ENCODE measurements around the gene SEMA6C. TPM values are rescaled to one million over a fixed set of nuclear protein-coding genes. Genes with fewer than 3 reads are reported as not detected.

SEMA6C gene
- total and polyA plus RNA-seq, 11 donors = 16.4 to 97.1 (median 50.8) TPM

DNA sequence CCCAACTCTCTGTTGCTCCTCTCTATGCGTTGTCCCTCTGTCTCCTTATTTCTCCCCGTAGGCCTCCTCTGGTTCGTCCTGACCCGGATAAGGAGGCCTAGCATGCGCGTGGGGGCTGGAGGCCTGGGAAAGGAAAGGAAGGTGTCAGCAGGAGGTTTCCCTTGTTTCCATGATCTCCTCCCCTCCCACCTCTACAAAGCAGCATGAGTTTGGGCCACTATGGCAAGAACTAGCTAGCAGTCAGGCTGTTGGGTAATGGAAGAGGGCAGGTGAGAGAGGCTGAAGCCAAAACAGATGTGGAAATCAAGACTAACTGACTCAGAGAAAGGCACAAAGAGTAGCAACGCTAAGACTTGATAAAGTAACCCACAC lies 687 bp upstream of the SEMA6C start:
- TF ChIP-seq POLR2A (IDR thresholded peaks at IDR 0.05) (no peak), CTCF (IDR thresholded peaks at IDR 0.05) (no peak)
- ATAC-seq = peak in 1 of 4 donors; percentile 0
- Histone ChIP-seq H3K9me3 (no peaks in the 10 kb centered on the region), H3K4me1 (peaks cover 13 to 47% (median 37%) of the 10 kb centered on the region in 12 donors), H3K36me3 (peaks cover 0 to 6% (median 0%) of the 10 kb centered on the region in 9 donors), H3K27ac (peak overlapping the region; percentile 0 to 92 (median 87)), H3K27me3 (peaks cover 0 to 5% (median 0%) of the 10 kb centered on the region in 9 donors), H3K4me3 (peak overlapping the region; percentile 66 to 97 (median 84))
- 2 to 12% (median 9%) methylated on average over 7 of the region's 7 CpGs for WGBS, 4 donors
- intact Hi-C loops (cut with DNase I) = loop anchor here in 2 of 10 donors (2.0 to 10.0 kb wide), 3 partner anchors 18 to 140 kb away; partner anchors contain the start of genes LYSMD1 (in 1 of the 2), MINDY1 (in 1 of the 2) and PRUNE1 (in 1 of the 2)
- DNase-seq = no peak

DNA sequence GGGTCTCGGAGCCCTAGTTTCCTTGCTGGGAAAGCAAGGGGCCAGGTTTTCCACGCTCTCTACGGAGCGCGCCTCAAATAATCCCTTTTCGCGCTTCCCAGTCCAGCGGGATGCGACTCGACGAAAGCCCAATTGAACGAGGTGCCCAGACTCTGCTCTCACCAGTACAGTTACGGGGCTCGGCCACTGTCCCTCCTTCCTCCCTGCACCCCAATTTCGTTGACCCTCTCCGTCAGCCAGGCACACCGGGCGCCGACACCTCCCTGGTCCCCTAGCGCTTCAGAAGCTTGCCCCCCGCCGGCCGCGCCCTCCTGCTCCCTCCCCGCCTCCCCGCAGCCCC lies 389 bp downstream of the SEMA6C start:
- peaks cover 13 to 58% (median 39%) of the 10 kb centered on the region in 12 donors for H3K4me1 ChIP-seq
- 0 to 2% (median 1%) methylated on average over 11 to 26 of the region's 26 CpGs for WGBS, 4 donors
- peak in 3 of 4 donors; percentile 1 to 2 (median 1) for ATAC-seq

DNA sequence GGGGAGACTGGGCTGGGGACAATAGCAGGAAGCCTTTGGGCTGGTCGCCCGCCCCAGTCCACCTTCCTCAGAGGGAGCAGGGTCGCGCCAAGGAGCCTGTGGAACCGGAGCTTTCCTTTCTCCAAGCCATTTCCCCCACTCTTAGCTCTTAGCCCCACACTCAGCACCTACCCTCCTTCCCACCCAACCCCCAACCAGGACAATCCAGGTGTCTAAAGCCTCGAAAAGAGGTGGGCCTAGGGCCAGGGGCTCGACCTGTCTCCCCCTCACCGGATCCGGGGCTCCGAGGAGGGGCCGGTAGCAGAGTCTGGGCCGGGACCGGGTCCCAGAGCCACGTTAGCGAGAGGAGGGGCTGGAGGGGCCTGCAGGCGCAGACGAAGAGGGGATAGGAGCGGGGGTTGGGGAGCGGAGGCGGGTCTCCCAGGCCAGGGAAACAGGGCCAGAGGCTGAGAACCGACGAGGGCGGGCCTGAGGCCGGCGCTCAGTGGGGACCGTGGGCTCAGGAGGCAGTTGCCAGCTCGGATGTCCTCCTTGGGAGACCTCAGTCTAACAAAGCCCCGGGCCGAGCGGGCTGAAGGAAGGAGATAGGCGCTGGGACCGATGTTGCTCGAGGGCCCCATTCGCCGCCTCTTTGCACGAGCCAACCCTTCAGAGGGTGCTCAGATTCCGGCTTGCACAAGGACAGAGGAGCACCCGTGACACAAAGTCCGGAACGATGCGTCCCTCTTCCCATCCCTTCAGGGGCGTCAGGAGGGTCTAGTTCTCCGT lies 943 bp downstream of the SEMA6C start:
- Histone ChIP-seq H3K4me3 (peak overlapping the region; percentile 66 to 97 (median 84)), H3K4me1 (peaks cover 13 to 58% (median 39%) of the 10 kb centered on the region in 12 donors), H3K27me3 (peaks cover 0 to 5% (median 0%) of the 10 kb centered on the region in 9 donors), H3K27ac (peak overlapping the region; percentile 79 to 92 (median 87)), H3K9me3 (no peaks in the 10 kb centered on the region), H3K36me3 (peaks cover 0 to 16% (median 3%) of the 10 kb centered on the region in 9 donors)
- 2 to 7% (median 4%) methylated on average over 37 to 43 of the region's 43 CpGs for WGBS, 4 donors
- DNase-seq (peak in 4 of 5 donors; percentile 45 to 72 (median 54)), ATAC-seq (peak in 3 of 4 donors; percentile 0 to 4 (median 1))
- intact Hi-C loops (cut with DNase I) = loop anchor here in 2 of 10 donors (2.0 to 10.0 kb wide), 3 partner anchors 19 to 138 kb away; partner anchors contain the start of genes LYSMD1 (in 1 of the 2), MINDY1 (in 1 of the 2) and PRUNE1 (in 1 of the 2)
- TF ChIP-seq POLR2A (IDR thresholded peaks at IDR 0.05) (no peak), CTCF (IDR thresholded peaks at IDR 0.05) (no peak)

More for the DNA sequence above, 389 bp downstream of the SEMA6C start:
- peak overlapping the region; percentile 66 to 97 (median 84) for H3K4me3 ChIP-seq
- H3K36me3 ChIP-seq = peaks cover 0 to 15% (median 3%) of the 10 kb centered on the region in 9 donors
- TF ChIP-seq CTCF (IDR thresholded peaks at IDR 0.05) = no peak
- TF ChIP-seq POLR2A (IDR thresholded peaks at IDR 0.05) = no peak
- peak overlapping the region; percentile 79 to 92 (median 87) for H3K27ac ChIP-seq
- DNase-seq = no peak
- no peaks in the 10 kb centered on the region for H3K9me3 ChIP-seq
- peaks cover 0 to 5% (median 0%) of the 10 kb centered on the region in 9 donors for H3K27me3 ChIP-seq
- intact Hi-C loops (cut with DNase I) = loop anchor here in 2 of 10 donors (2.0 to 10.0 kb wide), 3 partner anchors 19 to 139 kb away; partner anchors contain the start of genes LYSMD1 (in 1 of the 2), MINDY1 (in 1 of the 2) and PRUNE1 (in 1 of the 2)
